GM12892 (cell line): Measurements from ENCODE around the gene LRP2.

Experiments
- POLR2A ChIP-seq: IDR thresholded peaks from 2 replicates; pipeline ENCODE4 v1.6.1; 2011; ENCODE audit warnings: low read depth, low read length, control low read depth
- POLR2AphosphoS5 ChIP-seq: IDR thresholded peaks from 2 replicates; pipeline ENCODE4 v1.6.1; 2011; ENCODE audit warnings: low read depth, low read length, control low read depth

DNA sequence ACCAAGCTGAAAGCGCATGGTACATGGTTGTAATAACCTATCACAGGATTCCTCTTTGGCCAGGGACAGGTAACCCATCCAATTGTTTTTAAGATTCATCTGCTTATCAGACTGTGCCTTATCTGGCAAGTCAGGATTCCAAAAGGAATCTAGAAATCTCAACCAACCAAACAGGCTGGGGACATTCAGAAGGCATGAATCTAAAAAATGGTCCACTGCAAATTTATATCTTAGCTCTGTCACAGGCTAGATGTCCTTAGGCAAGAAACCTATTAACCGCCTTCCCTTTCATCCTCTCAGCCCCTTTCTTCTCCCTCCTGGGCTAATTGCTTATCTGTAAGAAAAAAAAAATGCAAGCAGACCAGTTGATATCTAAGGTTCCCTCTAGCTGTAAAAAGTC, 4.3 kb downstream of the LRP2 start:
- TF ChIP-seq POLR2A (no peak), POLR2AphosphoS5 (no peak)
